Chondrocyte (in vitro differentiated cells): ENCODE results near the gene ISY1. TPM values are rescaled to one million over a fixed set of nuclear protein-coding genes. Genes with fewer than 3 reads are reported as not detected.
"Not testable (repeated sequence)": the region's sequence is repeated elsewhere in the genome, so short reads cannot be mapped to it uniquely, and the experiment has no call there.

ENCODE experiments used
- DNase-seq: peaks from one replicate; pipeline ENCODE4 v3.0.0; 2021; ENCODE audit warnings: mixed read lengths, low spot score
- H3K27ac Mint-ChIP-seq: one replicate; pipeline ENCODE4 v1.8.0; 2021; ENCODE audit warnings: mild to moderate bottlenecking, moderate library complexity, mixed read lengths; ENCODE audit not compliant: unreplicated experiment
- H3K27me3 Mint-ChIP-seq: 2 replicates; pipeline ENCODE4 v1.8.0; 2021; ENCODE audit warnings: low read depth, mixed read lengths
- H3K36me3 Mint-ChIP-seq: 2 replicates; pipeline ENCODE4 v1.8.0; 2021; ENCODE audit warnings: low read depth, mixed read lengths
- H3K4me1 Mint-ChIP-seq: 2 replicates; pipeline ENCODE4 v1.8.0; 2021; ENCODE audit warnings: low read depth, mild to moderate bottlenecking, mixed read lengths
- H3K4me3 Mint-ChIP-seq: one replicate; pipeline ENCODE4 v1.8.0; 2021; ENCODE audit warnings: mild to moderate bottlenecking, moderate library complexity, mixed read lengths; ENCODE audit not compliant: unreplicated experiment
- H3K9me3 Mint-ChIP-seq: 2 replicates; pipeline ENCODE4 v1.8.0; 2021; ENCODE audit warnings: low read depth, mixed read lengths
- CTCF ChIP-seq: fragments of 200-600 bp; sonication (generic); IDR thresholded peaks from 2 replicates; pipeline ENCODE4 v1.5.0; 2021; ENCODE audit warnings: antibody characterized with exemption, mild to moderate bottlenecking, moderate library complexity
- total RNA-seq: library from RNA; stranded (reverse); gene quantifications from 3 replicates; pipeline ENCODE4 v1.2.1, GENCODE V29; 2021

The ISY1 gene
- total RNA-seq, 1 donor from 2014 or later = 31.3 TPM

DNA sequence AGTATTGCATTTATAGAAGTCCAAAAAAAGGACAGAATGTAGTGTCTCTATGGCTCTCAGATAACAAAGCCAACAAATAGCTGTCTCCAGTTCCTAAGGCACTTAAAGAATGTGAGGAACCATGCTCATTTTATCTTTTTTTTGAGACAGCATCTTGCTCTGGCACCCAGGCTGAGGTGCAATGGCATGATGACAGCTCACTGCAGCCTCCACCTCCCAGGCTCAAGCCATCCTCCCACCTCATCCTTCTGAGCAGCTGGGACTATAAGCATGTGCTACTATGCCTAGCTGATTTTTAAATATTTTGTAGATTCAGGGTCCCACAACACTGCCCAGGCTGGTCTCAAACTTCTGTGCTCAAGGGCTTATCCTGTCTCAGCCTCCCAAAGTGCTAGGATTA, 16.1 kb downstream of the ISY1 start:
- no peak for TF ChIP-seq CTCF
- no peak for DNase-seq
- Mint-ChIP-seq H3K9me3 (no peaks in the 10 kb centered on the region), H3K27me3 (no peaks in the 10 kb centered on the region), H3K4me3 (no peak overlapping the region), H3K36me3 (peaks cover 8% of the 10 kb centered on the region), H3K27ac (no peak overlapping the region), H3K4me1 (no peaks in the 10 kb centered on the region)

DNA sequence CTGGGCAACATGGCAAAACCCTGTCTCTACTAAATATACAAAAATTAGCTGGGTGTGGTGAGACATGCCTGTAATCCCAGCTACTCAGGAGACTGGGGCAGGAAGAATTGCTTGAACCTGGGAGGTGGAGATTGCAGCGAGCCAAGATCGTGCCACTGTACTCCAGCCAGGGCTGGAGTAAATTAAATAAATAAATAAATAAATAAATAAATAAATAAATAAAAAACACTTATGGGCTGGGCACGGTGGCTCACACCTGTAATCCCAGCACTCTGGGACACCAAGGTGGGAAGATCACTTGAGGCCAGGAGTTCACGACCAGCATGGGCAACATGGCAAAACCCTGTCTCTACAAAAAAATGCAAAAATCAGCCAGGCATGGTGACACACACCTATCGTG, 19.9 kb downstream of the ISY1 start:
- H3K36me3 Mint-ChIP-seq, H3K27ac Mint-ChIP-seq, H3K4me1 Mint-ChIP-seq: not testable (repeated sequence)

DNA sequence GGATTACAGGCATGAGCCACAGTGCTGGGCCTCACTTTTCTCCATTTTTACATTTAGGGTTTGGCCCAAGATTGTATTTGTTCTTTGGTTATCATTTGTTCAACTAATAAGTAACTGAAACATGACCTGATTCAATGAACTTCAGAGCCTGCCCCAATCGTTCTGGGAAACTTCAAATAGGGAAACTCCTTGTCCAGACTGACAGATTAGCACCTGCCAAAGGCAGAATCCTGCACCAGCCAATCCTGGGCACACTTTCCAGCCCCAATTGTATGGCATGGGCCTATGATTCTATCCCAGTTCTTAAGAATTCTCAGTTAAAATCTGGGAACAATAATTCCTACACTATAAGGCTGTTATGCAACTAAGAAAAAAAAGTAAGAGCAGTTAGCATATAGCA, 21.0 kb downstream of the ISY1 start:
- Mint-ChIP-seq H3K4me1 (no peaks in the 10 kb centered on the region), H3K4me3 (no peak overlapping the region), H3K27ac (no peak overlapping the region), H3K9me3 (no peaks in the 10 kb centered on the region), H3K36me3 (peaks cover 2% of the 10 kb centered on the region), H3K27me3 (no peaks in the 10 kb centered on the region)
- no peak for TF ChIP-seq CTCF
- no peak for DNase-seq

More for the DNA sequence above, 19.9 kb downstream of the ISY1 start:
- H3K27me3 Mint-ChIP-seq, DNase-seq, H3K4me3 Mint-ChIP-seq, H3K9me3 Mint-ChIP-seq: not testable (repeated sequence)

- H3K9me3 Mint-ChIP-seq, H3K4me3 Mint-ChIP-seq, H3K27ac Mint-ChIP-seq, DNase-seq, H3K27me3 Mint-ChIP-seq, H3K4me1 Mint-ChIP-seq: not testable (repeated sequence)
- H3K36me3 Mint-ChIP-seq = peaks cover 30% of the 10 kb centered on the region
Observed at GRCh38 chr3:129136275-129136674, 24.6 kb downstream of the ISY1 start.

DNA sequence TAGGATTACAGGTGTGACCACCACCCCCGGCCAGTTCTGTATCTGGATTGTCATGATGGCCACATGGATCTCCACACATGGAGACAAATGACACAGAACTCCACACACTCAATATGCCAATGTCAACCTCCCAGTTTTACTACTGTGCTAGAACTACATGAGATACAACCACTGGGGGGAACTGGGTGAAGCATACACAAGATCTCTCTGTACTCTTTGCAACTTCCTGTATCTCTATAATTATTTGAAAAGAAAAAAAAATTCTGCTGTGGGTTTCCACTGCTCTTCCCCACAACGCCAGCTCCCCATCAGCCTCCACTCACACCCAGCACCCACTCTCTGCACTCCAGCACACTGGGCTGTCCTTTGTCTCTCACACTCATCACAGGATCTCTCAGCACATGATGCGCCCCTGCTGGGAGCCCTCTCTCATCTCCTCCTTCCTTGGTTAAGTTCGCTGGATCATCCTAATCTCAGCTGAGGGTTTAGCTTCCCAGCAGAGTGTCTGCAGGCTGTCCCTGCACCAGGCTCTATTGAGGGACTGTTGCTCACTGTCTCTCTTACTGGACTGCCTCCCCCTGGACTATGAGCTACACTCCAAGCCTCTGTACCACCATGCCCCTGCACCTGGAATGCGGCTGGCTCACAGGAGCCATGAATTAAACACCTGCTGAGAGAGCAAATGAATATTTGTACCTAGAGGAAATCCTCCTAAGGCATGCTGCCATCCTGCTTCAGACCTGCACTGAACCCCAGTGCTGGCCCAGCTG, 28.6 kb downstream of the ISY1 start:
- Mint-ChIP-seq H3K27ac (peak overlapping the region; percentile 4), H3K9me3 (no peaks in the 10 kb centered on the region)
- DNase-seq = no peak

More for the DNA sequence above, 28.6 kb downstream of the ISY1 start:
- Mint-ChIP-seq H3K4me3 (no peak overlapping the region), H3K27me3 (no peaks in the 10 kb centered on the region), H3K36me3 (peaks cover 38% of the 10 kb centered on the region), H3K4me1 (no peaks in the 10 kb centered on the region)
- TF ChIP-seq CTCF = no peak
